Kidney glomerular epithelial cell (primary cell): ENCODE data around the gene MARCHF11.
A peak's percentile ranks its signal among the peaks of the same experiment; 100 is the strongest.

Source experiments
- DNase-seq: peaks from one replicate; lab custom pipeline; 2025; lab: John Stamatoyannopoulos, UW

The MARCHF11 gene, protein sequence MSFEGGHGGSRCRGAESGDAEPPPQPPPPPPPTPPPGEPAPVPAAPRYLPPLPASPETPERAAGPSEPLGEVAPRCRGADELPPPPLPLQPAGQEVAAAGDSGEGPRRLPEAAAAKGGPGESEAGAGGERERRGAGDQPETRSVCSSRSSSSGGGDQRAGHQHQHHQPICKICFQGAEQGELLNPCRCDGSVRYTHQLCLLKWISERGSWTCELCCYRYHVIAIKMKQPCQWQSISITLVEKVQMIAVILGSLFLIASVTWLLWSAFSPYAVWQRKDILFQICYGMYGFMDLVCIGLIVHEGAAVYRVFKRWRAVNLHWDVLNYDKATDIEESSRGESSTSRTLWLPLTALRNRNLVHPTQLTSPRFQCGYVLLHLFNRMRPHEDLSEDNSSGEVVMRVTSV

DNA sequence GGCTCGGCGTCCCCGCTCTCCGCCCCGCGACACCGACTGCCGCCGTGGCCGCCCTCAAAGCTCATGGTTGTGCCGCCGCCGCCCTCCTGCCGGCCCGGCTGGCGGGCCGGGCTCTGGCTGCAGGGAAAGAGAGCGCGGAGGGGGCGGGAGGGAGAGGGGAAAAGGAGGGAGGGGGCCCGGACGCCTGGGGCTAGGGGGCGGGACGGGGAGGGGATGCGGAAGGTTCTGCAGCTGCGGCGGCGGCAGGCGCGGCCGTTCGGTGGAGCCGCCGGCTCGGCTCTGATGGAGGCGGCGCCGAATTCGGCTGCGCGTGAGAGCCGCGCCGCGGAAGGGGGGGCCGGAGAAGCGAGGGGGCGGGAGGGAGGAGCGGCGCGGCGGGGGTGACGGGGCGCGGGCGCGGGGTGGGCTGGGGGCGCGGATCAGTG lies at the start of gene MARCHF11:
TSS of gene MARCHF11 (minus strand) at position 281 of the 425 bp plus-strand sequence. CDS start at position 65, 216 bp downstream.
- no peak for DNase-seq

DNA sequence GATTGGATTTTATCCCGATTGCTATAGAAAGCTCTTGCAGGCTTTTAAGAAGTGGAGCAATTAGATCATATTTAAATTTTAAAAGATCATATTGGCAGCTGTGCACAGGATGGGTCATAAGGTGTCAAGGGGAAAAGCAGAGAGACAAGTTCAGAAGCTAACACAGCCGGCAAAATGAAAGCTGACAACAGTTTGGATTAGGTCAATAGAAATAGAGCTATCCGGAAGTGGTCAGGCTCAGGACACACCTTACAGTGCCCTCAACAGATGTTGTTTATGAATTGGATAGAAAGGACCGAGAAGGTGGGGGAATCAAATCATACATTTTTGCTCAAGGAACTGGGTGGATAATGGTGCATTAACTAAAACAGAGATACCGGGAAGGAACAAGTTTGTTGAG lies 46.3 kb upstream of the MARCHF11 start:
- DNase-seq = no peak

DNA sequence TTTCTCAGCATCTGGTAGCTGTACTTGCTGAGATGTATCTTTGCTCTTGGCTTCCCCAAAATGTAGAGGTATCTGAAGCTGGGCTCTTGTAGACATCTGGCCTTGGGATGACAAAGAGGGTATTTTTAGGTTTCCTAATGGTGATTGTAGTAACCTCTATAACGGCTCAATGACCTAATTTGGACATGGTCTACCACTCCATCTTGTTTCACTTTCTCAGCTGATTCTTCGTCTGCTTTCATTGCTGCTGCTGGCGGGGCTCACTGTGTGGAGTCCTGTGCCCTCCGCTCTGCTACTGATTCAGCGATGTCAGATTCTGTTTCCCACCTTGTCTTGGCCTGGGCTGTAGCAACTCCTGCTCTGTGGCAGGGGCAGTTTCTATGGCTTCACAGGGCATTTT lies 12.7 kb upstream of the MARCHF11 start:
- DNase-seq = no peak

DNA sequence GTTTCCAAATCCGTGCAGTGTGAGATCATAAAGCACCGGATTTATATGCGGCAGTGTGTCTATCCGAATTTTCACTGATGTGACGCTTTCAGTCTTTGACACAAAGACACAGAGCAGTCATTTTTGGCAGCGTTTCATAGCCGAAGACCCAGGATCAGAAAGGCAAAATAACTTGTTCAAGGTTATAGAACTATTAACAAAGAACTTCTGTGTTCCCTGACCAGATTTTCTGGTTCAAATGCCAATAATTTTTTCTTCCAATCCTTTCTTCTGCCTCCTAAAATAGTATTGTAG lies 1.1 kb upstream of the MARCHF11 start:
- no peak for DNase-seq

DNA sequence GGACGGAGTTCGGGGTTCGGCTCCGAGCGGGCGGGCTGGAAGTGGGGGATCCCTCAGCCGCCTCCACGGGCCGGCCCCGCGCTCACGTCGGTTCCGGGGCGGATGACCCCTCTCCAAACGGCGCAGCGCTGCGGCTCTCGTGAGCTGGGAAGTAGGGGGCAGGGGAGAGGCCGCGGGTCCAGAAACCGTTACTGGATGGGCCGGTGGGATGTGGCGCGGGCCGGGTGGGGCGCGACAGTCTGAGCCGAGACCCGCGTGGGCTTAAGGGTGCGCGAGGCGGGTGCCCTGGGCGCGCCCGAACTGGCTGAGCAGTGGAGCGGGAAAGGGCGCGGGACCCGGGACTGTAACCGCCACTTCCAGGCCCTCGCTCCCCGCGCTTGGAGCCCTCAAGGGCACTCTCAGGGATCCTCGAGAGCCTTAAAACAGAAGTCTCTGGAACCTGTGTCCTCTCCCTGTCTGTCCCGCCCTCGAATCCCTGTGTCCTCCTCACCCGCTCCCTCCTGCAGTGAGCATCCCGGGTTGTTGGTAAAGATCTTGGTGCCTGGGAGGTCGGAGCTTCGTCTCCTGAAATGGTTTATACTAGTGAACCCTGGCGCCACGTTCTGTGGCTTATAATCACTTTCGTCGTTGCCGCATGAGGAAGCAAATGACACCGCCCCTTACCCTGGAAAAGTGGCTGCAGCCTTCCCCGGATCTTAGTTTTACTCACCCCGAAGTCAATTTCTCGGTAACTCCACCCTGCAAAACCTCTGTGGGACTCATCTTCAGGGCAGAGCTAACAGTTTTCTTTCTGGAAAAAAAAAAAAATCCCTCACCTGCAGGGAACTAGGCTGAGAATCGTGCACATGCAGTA lies 571 bp upstream of the MARCHF11 start:
- no peak for DNase-seq

DNA sequence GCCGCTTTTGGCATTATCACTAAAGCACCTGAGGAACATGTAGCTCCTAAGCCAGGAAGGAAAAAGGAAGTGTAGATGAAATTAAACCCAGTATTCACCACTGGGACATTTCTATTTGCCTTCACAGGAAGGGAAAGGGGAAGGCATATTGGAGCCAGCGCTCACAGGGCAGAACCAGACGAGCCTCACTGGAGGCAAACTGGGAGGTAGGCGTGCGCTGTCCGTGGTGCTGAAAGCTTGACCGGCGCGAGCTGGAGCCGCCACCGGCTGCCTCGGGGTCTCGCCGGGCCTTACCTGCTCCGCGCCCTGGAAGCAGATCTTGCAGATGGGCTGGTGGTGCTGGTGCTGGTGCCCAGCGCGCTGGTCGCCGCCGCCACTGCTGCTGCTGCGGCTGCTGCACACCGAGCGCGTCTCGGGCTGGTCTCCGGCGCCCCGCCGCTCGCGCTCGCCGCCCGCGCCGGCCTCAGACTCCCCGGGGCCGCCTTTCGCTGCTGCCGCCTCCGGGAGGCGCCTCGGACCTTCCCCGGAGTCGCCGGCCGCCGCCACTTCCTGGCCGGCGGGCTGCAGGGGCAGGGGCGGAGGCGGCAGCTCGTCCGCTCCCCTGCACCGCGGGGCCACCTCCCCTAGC lies 732 bp downstream of the MARCHF11 start:
- DNase-seq = peak; percentile 40

DNA sequence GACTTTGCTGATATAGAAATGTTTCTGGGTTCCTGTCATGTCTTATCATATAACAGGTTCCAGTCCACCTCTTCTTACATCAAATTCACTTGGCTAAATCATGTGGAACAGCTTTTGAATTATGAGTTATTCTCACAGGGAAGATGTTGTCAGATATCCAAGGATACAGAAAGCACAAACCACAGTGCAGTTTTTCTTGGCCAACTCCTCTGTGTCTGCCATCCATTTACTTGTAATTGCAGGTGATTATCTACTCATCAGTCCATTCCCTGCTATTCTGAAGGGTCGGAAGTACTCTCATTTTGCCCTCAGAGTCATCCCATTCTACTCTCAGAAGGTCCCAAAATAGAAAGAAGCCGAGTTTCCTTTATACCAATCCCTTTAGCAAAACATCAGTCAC lies 10.0 kb downstream of the MARCHF11 start:
- DNase-seq = peak; percentile 4

DNA sequence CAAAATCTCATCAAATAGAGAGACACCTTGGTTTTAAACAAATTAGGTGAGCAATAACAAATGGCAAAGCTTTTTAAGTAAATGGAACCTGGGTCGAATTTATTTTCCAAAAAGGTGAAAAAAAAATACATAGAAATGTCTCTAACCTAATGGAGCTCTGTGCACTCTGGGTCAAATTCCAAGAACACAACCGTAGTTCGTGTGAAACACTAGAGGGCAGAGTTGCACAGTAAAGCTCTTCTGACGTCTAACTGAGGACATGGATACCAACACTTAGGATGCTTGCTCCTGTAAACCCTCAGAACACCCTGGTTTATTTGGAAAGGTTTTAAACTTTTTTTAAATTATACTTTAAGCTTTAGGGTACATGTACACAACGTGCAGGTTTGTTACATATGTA lies 18.9 kb downstream of the MARCHF11 start:
- peak; percentile 62 for DNase-seq

DNA sequence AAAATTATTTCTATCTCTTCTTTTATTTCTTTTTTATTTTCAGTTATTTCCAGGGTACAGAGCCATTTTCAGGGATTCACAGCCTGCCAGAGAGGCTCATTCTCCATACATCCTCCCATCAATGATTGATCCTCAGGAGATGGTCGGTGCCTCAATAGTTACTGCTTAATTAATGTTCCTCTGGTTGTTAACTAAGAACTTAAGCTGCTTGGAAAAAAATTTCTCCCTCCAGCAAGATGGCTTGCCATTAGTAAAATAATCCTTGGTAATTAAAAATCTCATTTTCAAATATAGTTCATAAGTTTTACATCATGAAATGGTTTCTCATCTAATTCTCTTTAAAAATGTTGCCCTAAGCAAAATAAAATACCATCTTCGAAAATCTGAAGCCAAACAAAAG lies 20.0 kb downstream of the MARCHF11 start:
- DNase-seq = no peak

DNA sequence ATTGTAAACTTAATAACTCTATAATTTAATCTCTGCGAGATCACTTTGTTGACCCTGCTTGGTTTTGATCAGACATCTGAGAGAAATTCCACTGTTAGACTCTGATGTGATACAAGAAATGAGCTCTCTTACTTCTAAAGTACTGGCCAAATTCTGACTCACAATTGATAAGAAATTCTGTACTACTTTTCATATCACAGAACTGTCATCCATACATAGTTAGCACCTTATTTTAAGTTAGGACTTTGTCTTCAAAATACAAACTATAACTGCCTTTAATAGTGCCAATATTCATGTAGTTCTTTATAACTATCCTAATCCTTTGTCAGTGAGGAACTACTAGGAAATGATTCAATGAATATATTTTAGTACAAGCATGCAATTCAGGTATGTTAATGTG lies 23.4 kb downstream of the MARCHF11 start:
- DNase-seq = no peak

DNA sequence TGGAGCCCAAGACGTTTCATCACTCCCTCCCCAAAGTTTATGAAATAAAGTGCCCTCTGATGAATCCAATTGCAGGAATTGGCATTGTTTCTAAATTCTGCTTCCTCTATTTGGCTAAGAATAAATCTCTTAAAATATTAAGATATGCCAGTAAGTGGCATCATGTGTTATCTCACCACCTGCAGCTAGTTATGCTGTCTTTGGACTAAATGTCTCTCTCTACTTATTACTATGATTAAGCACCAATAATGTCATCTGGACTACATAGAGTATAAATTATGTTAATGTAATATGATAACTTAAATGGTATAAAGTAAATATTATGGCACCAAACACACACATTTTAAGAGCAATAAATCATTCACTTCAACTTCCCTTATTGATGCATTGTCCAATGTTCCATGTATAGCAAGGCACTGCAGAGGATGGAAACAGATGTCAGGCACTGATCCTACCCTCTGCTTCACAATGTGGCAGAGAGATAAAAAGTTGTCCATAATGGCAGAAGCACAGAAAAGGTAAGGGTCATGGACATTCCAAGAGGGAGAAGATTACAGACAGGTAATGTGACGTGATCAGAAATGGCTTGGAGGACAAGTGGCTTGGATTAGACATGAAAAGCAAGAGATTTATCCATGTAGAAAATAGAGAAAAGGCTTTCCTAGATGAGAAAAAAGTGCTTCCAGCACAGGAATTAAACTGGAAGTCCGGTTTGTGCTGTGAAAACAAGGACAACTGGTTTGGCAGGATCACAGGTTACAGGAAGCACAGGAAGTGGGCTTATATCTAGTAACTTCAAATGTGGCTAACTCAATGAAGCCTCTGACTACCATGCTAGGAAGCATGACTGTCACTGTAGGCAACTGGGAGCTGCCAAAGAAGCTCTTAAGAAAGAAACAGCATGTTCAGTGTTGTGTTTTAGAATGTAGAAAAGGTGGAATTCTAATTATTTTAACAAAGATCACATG lies 26.7 kb downstream of the MARCHF11 start:
- DNase-seq = no peak

DNA sequence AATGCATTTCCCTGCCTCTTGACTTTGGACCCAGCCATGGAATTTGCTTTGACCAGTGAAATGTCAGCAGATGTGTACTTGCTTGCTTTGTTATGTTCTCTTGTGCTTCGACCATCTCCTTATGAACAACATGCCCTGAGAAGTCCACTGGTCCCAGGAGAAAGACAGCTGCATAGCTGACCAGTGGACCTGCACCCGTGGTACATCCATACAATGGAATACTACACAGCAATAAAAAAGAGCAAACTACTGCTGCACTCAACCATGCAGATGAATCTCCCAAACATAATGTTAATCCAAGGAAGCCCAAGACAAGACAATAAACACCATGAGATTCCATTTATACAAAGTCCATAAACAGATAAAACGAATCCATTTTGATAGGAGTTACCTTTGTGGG lies 30.0 kb downstream of the MARCHF11 start:
- DNase-seq = no peak

DNA sequence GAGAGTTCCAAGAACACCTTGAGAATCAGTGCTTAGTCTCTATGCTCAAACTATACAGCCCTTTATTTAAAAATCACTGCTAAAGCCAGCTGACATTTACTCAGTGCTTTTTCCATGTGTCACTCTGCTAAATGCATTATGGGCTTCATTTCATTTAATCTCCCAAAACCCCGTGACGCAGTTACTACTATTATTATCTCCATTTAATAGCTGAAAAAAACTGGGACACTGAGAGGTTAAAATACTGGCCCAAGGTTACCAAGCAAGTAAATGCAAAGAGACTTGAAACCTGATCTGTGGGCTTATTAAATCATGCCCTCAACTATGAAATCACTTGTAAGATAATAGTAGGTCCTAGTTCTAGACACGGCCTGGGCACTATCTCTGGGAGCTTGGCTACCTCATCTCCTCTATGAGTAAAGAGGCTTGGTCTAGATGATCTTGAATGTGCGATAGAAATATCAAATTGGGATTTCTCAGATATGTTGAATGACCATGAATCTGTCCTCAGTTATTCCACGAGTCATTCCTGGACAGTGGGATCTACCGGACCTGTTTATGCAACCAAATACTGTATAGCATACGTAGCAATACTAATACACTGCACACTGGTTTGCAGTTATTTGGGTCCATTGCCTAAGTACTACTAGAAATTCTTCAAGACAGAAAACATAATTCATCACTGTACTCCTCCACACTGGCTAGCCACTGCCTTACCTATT lies 32.3 kb downstream of the MARCHF11 start:
- no peak for DNase-seq

DNA sequence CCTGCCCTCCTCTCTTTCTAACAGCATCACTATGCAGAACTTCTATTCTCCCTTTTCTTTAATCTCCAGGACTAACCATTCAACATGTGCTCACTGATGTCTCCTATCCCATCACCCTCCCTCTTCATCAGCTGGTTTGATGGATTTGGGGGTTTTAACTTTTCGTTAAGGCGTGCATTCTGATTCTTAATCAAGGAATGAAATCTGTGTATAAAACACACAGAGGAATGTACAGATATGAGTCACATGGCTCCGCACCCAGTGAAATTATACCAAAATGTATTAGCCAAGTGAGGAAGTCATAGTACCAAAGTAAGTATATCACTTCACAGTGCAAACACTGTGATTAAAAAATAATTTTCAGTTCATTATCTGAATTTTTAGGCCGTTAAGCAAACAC lies 35.2 kb downstream of the MARCHF11 start:
- DNase-seq = no peak

DNA sequence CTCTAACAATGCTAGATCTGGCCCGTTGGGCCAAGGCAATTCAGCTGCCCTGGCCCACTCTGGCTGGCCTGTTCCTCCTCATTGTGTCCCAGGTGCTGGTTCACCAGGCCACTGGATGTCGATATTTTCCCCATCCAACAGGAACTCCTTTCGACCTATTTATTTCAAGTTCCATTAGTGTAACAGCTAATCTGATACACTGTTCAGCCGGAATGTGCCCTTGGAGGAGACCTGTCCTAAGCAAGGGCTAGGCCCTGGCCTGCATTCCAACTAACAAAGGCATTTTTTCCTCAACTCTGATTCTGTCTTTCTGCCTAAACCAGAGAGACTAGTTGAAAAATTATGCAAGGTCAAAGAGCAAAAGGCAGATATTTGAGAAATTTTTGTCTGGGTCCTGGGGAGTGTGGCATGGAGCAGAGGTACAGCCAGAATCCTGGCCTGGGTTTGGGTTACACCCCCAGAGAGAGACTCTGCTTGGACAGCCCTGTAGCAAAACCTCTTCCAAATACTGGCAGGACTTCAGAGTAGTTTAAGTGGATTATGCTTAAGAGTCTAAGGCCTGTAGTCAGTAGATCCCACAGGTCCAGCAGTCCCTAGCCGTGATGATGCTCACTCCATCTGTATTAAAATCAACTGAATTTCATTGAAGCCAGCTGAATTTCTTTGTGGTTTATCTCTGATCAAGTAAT lies 36.1 kb downstream of the MARCHF11 start:
- no peak for DNase-seq

DNA sequence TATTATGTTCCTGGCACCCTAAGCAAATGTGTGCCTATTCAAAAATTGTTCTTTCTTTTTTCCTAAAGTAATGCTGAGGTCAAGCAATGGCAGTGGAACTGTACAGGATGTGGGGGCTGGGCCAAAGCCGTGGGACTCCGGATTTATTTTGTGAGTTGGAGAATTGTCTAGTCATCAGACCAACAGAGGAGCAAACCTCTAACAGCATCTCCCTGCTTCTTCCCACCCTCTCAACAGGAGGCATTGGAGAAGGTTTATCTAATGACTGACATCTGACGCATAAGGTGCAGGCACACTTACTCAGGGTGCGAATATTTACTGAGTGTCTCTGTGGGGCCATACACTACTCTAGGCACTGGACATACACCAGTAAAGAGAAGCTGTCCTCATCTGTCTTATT lies 38.6 kb downstream of the MARCHF11 start:
- no peak for DNase-seq

DNA sequence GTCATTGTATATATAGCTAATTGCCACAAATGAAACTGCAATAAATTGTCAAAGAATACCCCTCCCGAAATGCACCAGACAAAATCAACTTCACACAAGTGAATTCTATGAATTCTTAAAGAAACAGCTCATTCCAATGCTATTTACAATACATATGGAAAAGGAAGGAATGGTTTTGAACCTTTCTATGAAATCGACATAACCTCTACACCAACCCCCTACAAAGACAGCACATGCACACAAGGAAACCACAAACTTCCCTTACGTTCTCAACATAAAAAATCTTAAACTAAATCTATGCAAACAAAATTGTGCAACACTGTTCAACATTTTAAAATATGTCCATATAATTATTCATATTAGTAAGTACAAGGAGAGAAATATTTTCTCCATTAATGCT lies 39.2 kb downstream of the MARCHF11 start:
- no peak for DNase-seq

DNA sequence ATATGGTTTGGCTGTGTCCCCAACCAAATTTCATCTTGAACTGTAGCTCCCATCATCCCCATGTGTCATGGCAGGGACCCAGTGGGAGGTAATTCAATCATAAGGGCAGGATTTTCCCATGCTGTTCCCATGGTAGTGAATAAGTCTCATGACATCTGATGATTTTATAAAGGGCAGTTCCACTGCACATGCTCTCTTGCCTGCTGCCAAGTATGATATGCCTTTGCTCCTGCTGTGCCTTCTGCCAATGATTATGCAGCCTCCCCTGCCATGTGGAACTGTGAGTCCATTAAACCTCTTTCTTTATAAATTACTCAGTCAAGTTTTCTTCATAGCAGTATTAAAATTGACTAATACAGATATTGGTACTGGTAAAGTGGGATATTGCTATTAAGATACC lies 42.4 kb downstream of the MARCHF11 start:
- no peak for DNase-seq

DNA sequence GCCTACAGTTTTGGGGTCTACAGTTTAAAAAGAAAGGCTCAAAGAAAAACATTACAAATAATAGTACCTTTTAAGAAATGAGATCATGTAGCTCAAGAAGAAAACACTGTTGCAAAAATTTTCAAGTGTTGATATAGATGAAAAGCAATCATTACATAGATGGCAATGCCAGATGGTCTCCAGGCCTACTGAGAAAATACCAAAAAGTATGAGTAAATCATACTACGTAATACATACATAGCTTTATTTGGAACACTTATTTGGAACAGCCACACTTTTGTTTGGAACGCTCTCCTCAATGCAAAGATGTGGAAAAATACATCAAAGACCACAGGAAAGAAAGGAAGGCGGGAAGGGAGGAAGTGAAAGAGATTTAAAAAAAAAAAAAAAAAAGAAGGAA lies 44.1 kb downstream of the MARCHF11 start:
- DNase-seq = no peak

DNA sequence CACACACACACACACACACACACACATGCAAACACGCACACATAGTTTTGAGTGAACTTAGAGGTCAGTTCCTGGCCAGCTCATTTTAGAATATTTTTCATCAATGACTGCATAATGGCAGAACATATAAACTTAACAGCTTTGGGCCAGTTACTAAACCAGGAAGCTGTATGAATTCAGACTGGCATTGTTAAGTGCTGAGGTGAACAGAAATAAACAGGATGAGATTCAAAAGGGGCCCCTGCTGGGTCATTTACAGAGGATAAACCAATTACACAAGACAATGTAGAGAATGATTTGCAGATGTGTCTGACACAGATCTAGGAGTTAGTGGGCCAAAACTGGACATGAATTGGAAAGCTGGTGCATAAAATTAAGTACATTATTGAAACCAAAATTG lies 44.6 kb downstream of the MARCHF11 start:
- no peak for DNase-seq

DNA sequence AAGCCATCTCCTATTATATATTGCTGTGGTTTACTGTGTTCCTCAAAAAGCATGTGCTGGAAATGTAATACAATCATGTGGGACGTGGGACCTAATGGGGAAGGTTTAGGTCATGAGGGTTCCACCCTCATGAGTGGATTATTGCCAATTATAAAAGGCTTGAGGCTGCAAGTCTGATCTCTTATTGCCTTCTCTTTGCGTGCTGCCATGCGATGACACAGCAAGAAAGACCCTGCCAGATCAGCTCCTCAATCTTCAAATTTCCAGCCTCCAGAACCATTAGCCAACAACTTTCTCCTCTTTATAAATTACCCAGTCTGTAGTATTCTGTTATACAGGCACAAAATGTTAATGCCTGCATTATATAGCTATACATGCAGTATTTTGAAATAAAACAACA lies 45.4 kb downstream of the MARCHF11 start:
- no peak for DNase-seq
